Measurements from ENCODE around the gene TREML1.

The TREML1 gene

GRCh38 chr6:41156771-41157170 lies 2.6 kb upstream of the TREML1 start:
- no peak for DNase-seq (ENCODE audit: low read depth, low spot score)
- ChIA-PET POLR2A (no interaction called here), CTCF (no interaction called here)
- H3K4me3 ChIP-seq (ENCODE audit: low read depth, low read length): no peak overlapping the region
- no peak for TF ChIP-seq CTCF (IDR thresholded peaks at IDR 0.05; ENCODE audit: insufficient read depth, low read length, missing control alignments)

GRCh38 chr6:41156001-41156400 lies 1.9 kb upstream of the TREML1 start:
- no peak for TF ChIP-seq CTCF (IDR thresholded peaks at IDR 0.05; ENCODE audit: insufficient read depth, low read length, missing control alignments)
- no peak overlapping the region for H3K4me3 ChIP-seq (ENCODE audit: low read depth, low read length)
- no peak for DNase-seq (ENCODE audit: low read depth, low spot score)
- ChIA-PET POLR2A (no interaction called here), CTCF (no interaction called here)

- DNase-seq (ENCODE audit: low read depth, low spot score): peak; percentile 0
- no peak for TF ChIP-seq CTCF (IDR thresholded peaks at IDR 0.05; ENCODE audit: insufficient read depth, low read length, missing control alignments)
- no peak overlapping the region for H3K4me3 ChIP-seq (ENCODE audit: low read depth, low read length)
- CTCF ChIA-PET: no interaction called here
- POLR2A ChIA-PET: no interaction called here
Observed at GRCh38 chr6:41155132-41155805, 1.1 kb upstream of the TREML1 start.

GRCh38 chr6:41153451-41153850 lies 696 bp downstream of the TREML1 start:
- no peak for DNase-seq (ENCODE audit: low read depth, low spot score)
- POLR2A ChIA-PET: no interaction called here
- H3K4me3 ChIP-seq (ENCODE audit: low read depth, low read length): no peak overlapping the region
- no peak for TF ChIP-seq CTCF (IDR thresholded peaks at IDR 0.05; ENCODE audit: insufficient read depth, low read length, missing control alignments)
- CTCF ChIA-PET: interaction anchor here (1.4 kb wide), 1 partner anchor 29 kb away, joined by 3 read pairs; no protein-coding TSS in a partner anchor

- ChIA-PET CTCF (no interaction called here), POLR2A (no interaction called here)
- no peak for DNase-seq (ENCODE audit: low read depth, low spot score)
- no peak for TF ChIP-seq CTCF (IDR thresholded peaks at IDR 0.05; ENCODE audit: insufficient read depth, low read length, missing control alignments)
- no peak overlapping the region for H3K4me3 ChIP-seq (ENCODE audit: low read depth, low read length)
Observed at GRCh38 chr6:41150671-41151070, 3.5 kb downstream of the TREML1 start.

GRCh38 chr6:41147917-41148316 lies 6.2 kb downstream of the TREML1 start:
- no peak overlapping the region for H3K4me3 ChIP-seq (ENCODE audit: low read depth, low read length)
- no peak for DNase-seq (ENCODE audit: low read depth, low spot score)
- POLR2A ChIA-PET: no interaction called here
- CTCF ChIA-PET: no interaction called here
- TF ChIP-seq CTCF (IDR thresholded peaks at IDR 0.05; ENCODE audit: insufficient read depth, low read length, missing control alignments): no peak
